Karpas-422 (cell line): ENCODE measurements around the gene EFCAB13. TPM values are rescaled to one million over a fixed set of nuclear protein-coding genes. Genes with fewer than 3 reads are reported as not detected.

Experiments used
- DNase-seq: peaks from one replicate; pipeline ENCODE4 v3.0.0-alpha.2; 2015
- H2AFZ ChIP-seq: fragments of 200-600 bp; sonication (generic); 2 replicates; pipeline ENCODE4 v1.6.1; 2014; ENCODE audit warnings: antibody characterized with exemption, low read length, mixed read lengths
- H3K27ac ChIP-seq: fragments of 200-600 bp; sonication (generic); 2 replicates; pipeline ENCODE4 v1.5.1; 2014; ENCODE audit warnings: mild to moderate bottlenecking, low read length, moderate library complexity
- H3K27me3 ChIP-seq: fragments of 200-600 bp; sonication (generic); 2 replicates; pipeline ENCODE4 v1.6.1; 2014; ENCODE audit warnings: low read length, mixed read lengths
- H3K36me3 ChIP-seq: fragments of 200-600 bp; sonication (generic); 2 replicates; pipeline ENCODE4 v1.6.1; 2014; ENCODE audit warnings: low read length, mixed read lengths; ENCODE audit not compliant: insufficient read depth
- H3K4me1 ChIP-seq: fragments of 200-600 bp; sonication (generic); 2 replicates; pipeline ENCODE4 v1.6.1; 2014; ENCODE audit warnings: mild to moderate bottlenecking, low read length, mixed read lengths
- H3K4me2 ChIP-seq: fragments of 200-600 bp; sonication (generic); 2 replicates; pipeline ENCODE4 v1.6.1; 2014; ENCODE audit warnings: low read length, low read depth, mild to moderate bottlenecking; ENCODE audit not compliant: poor library complexity, severe bottlenecking
- H3K4me3 ChIP-seq: fragments of 200-600 bp; sonication (generic); 2 replicates; pipeline ENCODE4 v1.5.1; 2014; ENCODE audit warnings: mild to moderate bottlenecking, antibody characterized with exemption, low read length, mixed read lengths
- H3K79me2 ChIP-seq: fragments of 200-600 bp; sonication (generic); 2 replicates; pipeline ENCODE4 v1.6.1; 2014; ENCODE audit warnings: mild to moderate bottlenecking, low read length, mixed read lengths
- H3K9ac ChIP-seq: fragments of 200-600 bp; sonication (generic); 2 replicates; pipeline ENCODE4 v1.6.0; 2014; ENCODE audit warnings: low read length
- H3K9me2 ChIP-seq: fragments of 200-600 bp; sonication (generic), shearing (Covaris generic); replicated peaks from 2 replicates; pipeline ENCODE4 v1.6.0; 2014; ENCODE audit warnings: mild to moderate bottlenecking, low read length, moderate library complexity; ENCODE audit not compliant: insufficient read depth
- H3K9me3 ChIP-seq: fragments of 300-700, 200-600 bp; sonication (generic); 2 replicates; pipeline ENCODE4 v1.6.1; 2014; ENCODE audit warnings: low read length, mixed read lengths
- H4K20me1 ChIP-seq: fragments of 200-600 bp; sonication (generic); 2 replicates; pipeline ENCODE4 v1.6.1; 2014; ENCODE audit warnings: mild to moderate bottlenecking, antibody characterized with exemption, low read length, low read depth; ENCODE audit not compliant: insufficient read depth
- total RNA-seq: library from RNA; depleted of rRNA; stranded (reverse); fragments of >200 nt; shearing (Covaris generic); gene quantifications from 2 replicates; pipeline ENCODE4 v1.2.3, GENCODE V29; 2014; ENCODE audit warnings: low replicate concordance; rRNA removed

The EFCAB13 gene
- 0.58 and 1.0 TPM in 2 replicates for total RNA-seq

GRCh38 chr17:47323382-47324223, at the start of gene EFCAB13:
EFCAB13 (plus strand) TSS chr17:47323955; CDS start chr17:47328354, 4,399 bp downstream.
- no peaks in the 10 kb centered on the region for H3K9me3 ChIP-seq
- peak within 1 kb of the TSS; percentile 94; the same call in 1 of the 2 replicates for H2AFZ ChIP-seq

GRCh38 chr17:47274319-47275069, 49.3 kb upstream of the EFCAB13 start:
- no peaks in the 10 kb centered on the region for H3K79me2 ChIP-seq
- H4K20me1 ChIP-seq, result no peaks in the 10 kb centered on the region
- no peaks in the 10 kb centered on the region for H3K27me3 ChIP-seq
- no peak overlapping the region for H3K4me2 ChIP-seq
- H3K9ac ChIP-seq, result no peak overlapping the region
- no peaks in the 10 kb centered on the region for H3K9me3 ChIP-seq
- H3K4me1 ChIP-seq, result peaks cover 54% of the 10 kb centered on the region
- no peak overlapping the region for H3K4me3 ChIP-seq
- H2AFZ ChIP-seq, result no peak overlapping the region
- H3K27ac ChIP-seq, result no peak overlapping the region
- H3K9me2 ChIP-seq, result no peaks in the 10 kb centered on the region
- H3K36me3 ChIP-seq, result no peaks in the 10 kb centered on the region
- no peak for DNase-seq

More at GRCh38 chr17:47323382-47324223, at the start of gene EFCAB13:
- no peak for DNase-seq
- Histone ChIP-seq H3K9me2 (no peaks in the 10 kb centered on the region), H3K4me3 (peak within 1 kb of the TSS; percentile 65), H3K27ac (no peak within 1 kb of the TSS), H3K4me1 (peaks cover 18% of the 10 kb centered on the region), H3K27me3 (no peaks in the 10 kb centered on the region), H3K79me2 (no peaks in the 10 kb centered on the region), H3K36me3 (no peaks in the 10 kb centered on the region), H3K9ac (peak within 1 kb of the TSS; percentile 49), H4K20me1 (no peaks in the 10 kb centered on the region), H3K4me2 (peak within 1 kb of the TSS; percentile 82)

GRCh38 chr17:47275245-47275984, 48.3 kb upstream of the EFCAB13 start:
- H2AFZ ChIP-seq, result peak overlapping the region; percentile 41; the same call in 1 of the 2 replicates
- H3K27me3 ChIP-seq, result no peaks in the 10 kb centered on the region
- H3K4me1 ChIP-seq, result peaks cover 63% of the 10 kb centered on the region
- H3K9ac ChIP-seq, result peak overlapping the region; percentile 26; the same call in 1 of the 2 replicates
- no peaks in the 10 kb centered on the region for H3K36me3 ChIP-seq
- no peaks in the 10 kb centered on the region for H3K9me3 ChIP-seq
- no peak overlapping the region for H3K4me3 ChIP-seq
- H3K79me2 ChIP-seq, result no peaks in the 10 kb centered on the region
- no peaks in the 10 kb centered on the region for H3K9me2 ChIP-seq
- 0 out of 2 replicates have a peak overlapping the region, but pooled peaks have one; percentile 5 for H3K27ac ChIP-seq
- H3K4me2 ChIP-seq, result peak overlapping the region; percentile 38
- no peak for DNase-seq
- H4K20me1 ChIP-seq, result no peaks in the 10 kb centered on the region

- 0 out of 2 replicates have a peak overlapping the region, but pooled peaks have one; percentile 5 for H3K27ac ChIP-seq
Measured at GRCh38 chr17:47276444-47276843, 47.3 kb upstream of the EFCAB13 start.

GRCh38 chr17:47276868-47277267, 46.9 kb upstream of the EFCAB13 start:
- Histone ChIP-seq H3K27me3 (no peaks in the 10 kb centered on the region), H3K79me2 (no peaks in the 10 kb centered on the region), H3K4me2 (no peak overlapping the region), H3K9me2 (no peaks in the 10 kb centered on the region), H3K27ac (no peak overlapping the region; the same call in 1 of the 2 replicates), H3K9ac (no peak overlapping the region), H3K4me1 (peaks cover 73% of the 10 kb centered on the region), H3K9me3 (no peaks in the 10 kb centered on the region), H3K36me3 (no peaks in the 10 kb centered on the region), H4K20me1 (no peaks in the 10 kb centered on the region), H3K4me3 (no peak overlapping the region), H2AFZ (no peak overlapping the region)
- DNase-seq, result no peak

More at GRCh38 chr17:47276444-47276843, 47.3 kb upstream of the EFCAB13 start:
- no peak for DNase-seq
- Histone ChIP-seq H4K20me1 (no peaks in the 10 kb centered on the region), H3K4me1 (peaks cover 73% of the 10 kb centered on the region), H3K4me3 (no peak overlapping the region), H3K4me2 (peak overlapping the region; percentile 38), H3K79me2 (no peaks in the 10 kb centered on the region), H3K9me3 (no peaks in the 10 kb centered on the region), H2AFZ (no peak overlapping the region), H3K9me2 (no peaks in the 10 kb centered on the region), H3K27me3 (no peaks in the 10 kb centered on the region), H3K36me3 (no peaks in the 10 kb centered on the region), H3K9ac (no peak overlapping the region)

- H3K27ac ChIP-seq, result peak overlapping the region; percentile 85
- H3K9ac ChIP-seq, result peak overlapping the region; percentile 53
- H3K4me2 ChIP-seq, result peak overlapping the region; percentile 73
- no peak overlapping the region for H2AFZ ChIP-seq
- no peaks in the 10 kb centered on the region for H3K9me2 ChIP-seq
- no peaks in the 10 kb centered on the region for H3K79me2 ChIP-seq
- H3K9me3 ChIP-seq, result no peaks in the 10 kb centered on the region
- H3K4me3 ChIP-seq, result peak overlapping the region; percentile 43
- H3K27me3 ChIP-seq, result no peaks in the 10 kb centered on the region
- no peaks in the 10 kb centered on the region for H4K20me1 ChIP-seq
- DNase-seq, result no peak
- peaks cover 73% of the 10 kb centered on the region for H3K4me1 ChIP-seq
- H3K36me3 ChIP-seq, result no peaks in the 10 kb centered on the region
Measured at GRCh38 chr17:47277921-47278320, 45.8 kb upstream of the EFCAB13 start.

- no peaks in the 10 kb centered on the region for H3K36me3 ChIP-seq
- H3K9ac ChIP-seq, result peak overlapping the region; percentile 53
- peak overlapping the region; percentile 85 for H3K27ac ChIP-seq
- DNase-seq, result peak; percentile 59
- H3K27me3 ChIP-seq, result no peaks in the 10 kb centered on the region
- H3K9me3 ChIP-seq, result no peaks in the 10 kb centered on the region
- H3K4me1 ChIP-seq, result peaks cover 67% of the 10 kb centered on the region
- peak overlapping the region; percentile 43 for H3K4me3 ChIP-seq
- no peaks in the 10 kb centered on the region for H3K9me2 ChIP-seq
- peak overlapping the region; percentile 73 for H3K4me2 ChIP-seq
- no peak overlapping the region for H2AFZ ChIP-seq
- H3K79me2 ChIP-seq, result no peaks in the 10 kb centered on the region
- H4K20me1 ChIP-seq, result no peaks in the 10 kb centered on the region
Measured at GRCh38 chr17:47278561-47278960, 45.2 kb upstream of the EFCAB13 start.
